Measurements from ENCODE around the gene TFPI. TPM values are rescaled to one million over a fixed set of nuclear protein-coding genes. Genes with fewer than 3 reads are reported as not detected.

The TFPI gene
- total and polyA plus RNA-seq, 2 of the 8 experiments (the other 6 are each of a cell fraction or from before 2014, with no cell fraction given) = 2.0 to 7.1 TPM

- Histone ChIP-seq H2BK15ac (ENCODE audit: low read length) (no peak overlapping the region), H3K9me3 (ENCODE audit: insufficient read depth in 2 of 2, low read depth in 1 of 2, low read length in 1 of 2) (no peaks in the 10 kb centered on the region), H4K5ac (ENCODE audit: insufficient read length, low read depth, low read length) (no peak overlapping the region), H3K9ac (replicated peaks in 1 of 4; ENCODE audit: extremely low read depth in 1 of 4, low read depth in 3 of 4, low read length in 3 of 4) (no peak overlapping the region), H4K91ac (replicated peaks; ENCODE audit: insufficient read length, low read length) (no peak overlapping the region), H2BK120ac (replicated peaks; ENCODE audit: low read depth, low read length) (no peak overlapping the region), H3K27ac (ENCODE audit: low read depth, low read length) (no peak overlapping the region), H2BK20ac (ENCODE audit: low read length) (no peak overlapping the region), H3K23ac (ENCODE audit: insufficient read length) (no peak overlapping the region), H4K20me1 (replicated peaks in 1 of 2; ENCODE audit: control insufficient read depth in 1 of 2, insufficient read depth in 2 of 2, low read length in 2 of 2) (no peaks in the 10 kb centered on the region), H3K23me2 (ENCODE audit: low read depth, low read length) (no peaks in the 10 kb centered on the region), H3K36me3 (ENCODE audit: control insufficient read depth in 2 of 4, insufficient read depth in 4 of 4, low read length in 3 of 4) (no peaks in the 10 kb centered on the region), H3K18ac (ENCODE audit: extremely low read depth, low read length) (no peak overlapping the region), H3K4ac (replicated peaks; ENCODE audit: insufficient read length, low read depth, low read length) (no peak overlapping the region), H3K27me3 (replicated peaks in 1 of 4; ENCODE audit: control insufficient read depth in 3 of 4, extremely low read depth in 1 of 4, insufficient read depth in 3 of 4, low read length in 3 of 4) (no peaks in the 10 kb centered on the region), H2AFZ (ENCODE audit: low read length) (no peak overlapping the region), H2BK5ac (ENCODE audit: low read depth, low read length) (no peak overlapping the region), H3K4me1 (replicated peaks in 1 of 4; ENCODE audit: control insufficient read depth in 3 of 4, insufficient read depth in 4 of 4, low read length in 3 of 4) (peaks cover 0 to 6% (median 0%) of the 10 kb centered on the region in 4 experiments; a peak in 1 of 7 replicates), H2AK5ac (ENCODE audit: low read depth, low read length) (no peak overlapping the region), H3K4me3 (ENCODE audit: extremely low read depth in 1 of 4, insufficient read depth in 2 of 4, low read depth in 3 of 4, low read length in 4 of 4) (no peak overlapping the region), H3K4me2 (ENCODE audit: insufficient read depth in 1 of 2, low read depth in 2 of 2, low read length in 2 of 2) (no peak overlapping the region), H4K8ac (ENCODE audit: extremely low read depth, insufficient read depth, low read length) (no peak overlapping the region), H2BK12ac (ENCODE audit: low read depth, low read length) (no peak overlapping the region), H3K79me1 (ENCODE audit: low read depth, low read length) (no peaks in the 10 kb centered on the region), H3K14ac (ENCODE audit: insufficient read length) (no peak overlapping the region), H3K56ac (replicated peaks; ENCODE audit: insufficient read length, low read depth, low read length) (no peak overlapping the region), H3K79me2 (ENCODE audit: control insufficient read depth in 1 of 2, insufficient read depth in 2 of 2, low read length in 2 of 2) (no peaks in the 10 kb centered on the region)
- no peak for DNase-seq (ENCODE audit: low read depth in 1 of 2, low spot score in 2 of 2)
- POLR2A ChIA-PET (ENCODE audit: partially characterized antibody) = no interaction called here
- CTCF ChIA-PET (ENCODE audit: partially characterized antibody) = interaction anchor here (1.0 to 8.6 kb wide), 3 partner anchors 15 to 338 kb away, joined by 3 to 331 read pairs (median 5); no protein-coding TSS in a partner anchor
- TF ChIP-seq RFX5 (IDR thresholded peaks at IDR 0.05; ENCODE audit: borderline replicate concordance, low read depth, low read length) = no peak
- TF ChIP-seq KDM5A (IDR thresholded peaks at IDR 0.05; ENCODE audit: low read length) = no peak
- TF ChIP-seq SP1 (IDR thresholded peaks at IDR 0.05; ENCODE audit: low read depth, low read length) = no peak
- TF ChIP-seq, protein P1, sequence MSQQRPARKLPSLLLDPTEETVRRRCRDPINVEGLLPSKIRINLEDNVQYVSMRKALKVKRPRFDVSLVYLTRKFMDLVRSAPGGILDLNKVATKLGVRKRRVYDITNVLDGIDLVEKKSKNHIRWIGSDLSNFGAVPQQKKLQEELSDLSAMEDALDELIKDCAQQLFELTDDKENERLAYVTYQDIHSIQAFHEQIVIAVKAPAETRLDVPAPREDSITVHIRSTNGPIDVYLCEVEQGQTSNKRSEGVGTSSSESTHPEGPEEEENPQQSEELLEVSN (IDR thresholded peaks at IDR 0.05) = no peak
- no peak for TF ChIP-seq NANOG (IDR thresholded peaks at IDR 0.05; ENCODE audit: insufficient read depth, low read depth, low read length, poor library complexity, severe bottlenecking)
- TF ChIP-seq GTF2F1 (IDR thresholded peaks at IDR 0.05; ENCODE audit: borderline replicate concordance, low read depth, low read length) = no peak
- no peak for TF ChIP-seq KDM1A (IDR thresholded peaks at IDR 0.05; ENCODE audit: borderline replicate concordance, low read length)
- FAIRE-seq = no peak
- WGBS, 2 experiments (ENCODE audit: extremely low coverage in 1 of 2, insufficient coverage in 1 of 2, insufficient read length in 1 of 2, insufficient replicate concordance in 2 of 2, low coverage in 1 of 2, low lambda C conversion rate in 2 of 2, missing lambda C conversion rate in 1 of 2) = 65% methylated on average over 6 of the region's 6 CpGs; no CpG with 5 or more reads in 1 of the 2 experiments
Measured at GRCh38 chr2:187504312-187504921, 49.8 kb downstream of the TFPI start.
